Small intestine (tissue), 7 donors: ENCODE data around the gene MDFI. TPM values are rescaled to one million over a fixed set of nuclear protein-coding genes. Genes with fewer than 3 reads are reported as not detected.

Source experiments
- DNase-seq, 2 donors: peaks; one replicate each; pipeline versions ENCODE4 v3.0.0 to v3.0.0-alpha.2; 2013
- FAIRE-seq: peaks from 2 replicates; lab custom pipeline; 2012; peaks lifted over from hg19 to GRCh38; lab: Jason Lieb, UNC
- H3K27ac ChIP-seq, 3 donors: one replicate each; pipeline ENCODE4 v1.5.1; 2013; ENCODE audit warnings: low read length in 2 of 3, mild to moderate bottlenecking in 2 of 3, control low read depth in 1 of 3, inconsistent platforms in 1 of 3, low read depth in 1 of 3, moderate library complexity in 1 of 3
- H3K27me3 ChIP-seq, 3 donors: one replicate each; pipeline ENCODE4 v1.6.1; 2013; ENCODE audit warnings: low read length in 3 of 3, inconsistent platforms in 1 of 3; ENCODE audit not compliant: control insufficient read depth in 3 of 3, insufficient read depth in 3 of 3
- H3K36me3 ChIP-seq, 3 donors: one replicate each; pipeline ENCODE4 v1.6.1; 2013; ENCODE audit warnings: low read length in 3 of 3, inconsistent platforms in 1 of 3, low read depth in 1 of 3, mild to moderate bottlenecking in 1 of 3, moderate library complexity in 1 of 3; ENCODE audit not compliant: control insufficient read depth in 3 of 3, insufficient read depth in 2 of 3
- H3K4me1 ChIP-seq, 3 donors: one replicate each; pipeline ENCODE4 v1.6.1; 2013; ENCODE audit warnings: low read length in 2 of 3, inconsistent platforms in 1 of 3, low read depth in 1 of 3, mild to moderate bottlenecking in 1 of 3, moderate library complexity in 1 of 3; ENCODE audit not compliant: control insufficient read depth in 3 of 3, insufficient read depth in 2 of 3
- H3K4me3 ChIP-seq, 3 donors: one replicate each; pipeline ENCODE4 v1.5.1; 2013; ENCODE audit warnings: low read length in 3 of 3, control low read depth in 1 of 3, inconsistent platforms in 1 of 3, low read depth in 1 of 3, mild to moderate bottlenecking in 1 of 3, moderate library complexity in 1 of 3
- H3K9me3 ChIP-seq, 2 donors: one replicate each; pipeline ENCODE4 v1.6.1; 2013; ENCODE audit warnings: low read depth in 1 of 2, low read length in 1 of 2; ENCODE audit not compliant: control insufficient read depth in 2 of 2, insufficient read depth in 1 of 2
- WGBS, 3 donors: extraction: QIAGEN DNeasy Blood & Tissue Kit; methylation state at CpG; one replicate each; pipeline ENCODE4 v1.1.7; 2013; 5-methylcytosine and 5-hydroxymethylcytosine counted together
- polyA plus RNA-seq, 4 donors: library from polyadenylated mRNA; stranded (reverse) in 3 of 4; unstranded in 1 of 4; fragments of 200-250 nt in 3 of 4; fragments of 120-200 nt in 1 of 4; gene quantifications; one replicate each; pipeline versions ENCODE4 v1.2.1 to v1.2.3, GENCODE V29; 2013
- donor health status: healthy with polysubstance abuse.
- donor health status: control.
- donor health status: control.
- donor health status: Bipolar disorder and iron deficiency.
- donor health status: healthy.

MDFI gene
- polyA plus RNA-seq, 4 donors: 0.81 to 22.9 (median 4.0) TPM

DNA sequence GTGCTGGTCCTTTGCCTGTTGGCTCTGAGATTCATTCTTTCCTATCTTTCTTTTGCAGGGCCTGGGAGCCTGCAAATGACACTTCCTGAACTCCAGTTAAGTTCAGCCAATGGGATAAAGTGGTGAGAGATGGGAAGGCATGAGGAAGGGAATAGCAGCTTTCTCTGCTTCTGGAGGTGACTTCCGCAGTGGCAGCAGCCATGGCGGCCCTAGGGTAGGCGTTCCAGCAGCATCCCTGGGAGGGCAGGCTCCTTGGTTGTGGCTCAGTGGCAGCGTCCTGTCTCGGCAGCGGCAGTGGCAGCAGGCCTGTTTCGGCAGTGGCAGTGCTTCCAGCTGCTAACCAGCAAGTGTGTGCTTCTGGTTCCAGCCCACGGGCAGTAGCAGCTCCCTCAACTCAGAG, 7.3 kb upstream of the MDFI start:
- Histone ChIP-seq H3K4me1 (no peaks in the 10 kb centered on the region), H3K36me3 (no peaks in the 10 kb centered on the region), H3K4me3 (no peak overlapping the region), H3K27me3 (peaks cover 0 to 33% (median 0%) of the 10 kb centered on the region in 3 donors), H3K27ac (no peak overlapping the region), H3K9me3 (no peaks in the 10 kb centered on the region)
- WGBS, 3 donors: 86 to 89% (median 88%) methylated on average over 8 of the region's 8 CpGs
- FAIRE-seq: no peak
- DNase-seq: no peak

DNA sequence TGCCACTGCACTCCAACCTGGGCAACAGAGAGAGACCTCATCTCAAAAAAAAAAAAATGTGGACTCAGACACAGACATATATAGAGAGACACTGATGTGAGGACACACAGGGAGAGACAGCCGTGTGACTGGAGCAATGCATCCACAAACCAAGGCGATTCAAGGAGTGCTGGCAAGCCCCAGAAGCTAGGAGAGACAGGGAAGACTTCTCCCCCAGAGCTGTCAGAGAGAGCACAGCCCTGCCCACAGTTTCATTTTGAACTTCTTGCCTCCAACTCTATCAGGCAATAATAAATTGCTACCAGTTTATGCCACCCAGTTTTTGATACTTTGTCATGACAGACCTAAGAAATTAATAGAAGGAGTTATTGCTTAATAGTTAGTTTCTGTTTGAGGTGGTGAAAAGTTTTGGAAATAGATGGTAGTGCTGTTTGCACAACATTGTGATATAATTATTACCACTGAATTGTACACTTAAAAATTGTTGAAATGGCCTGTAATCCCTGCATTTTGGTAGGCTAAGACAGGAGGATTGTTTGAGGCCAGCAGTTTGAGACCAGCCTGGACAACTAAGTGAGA, 5.1 kb upstream of the MDFI start:
- FAIRE-seq: no peak
- H3K9me3 ChIP-seq: no peaks in the 10 kb centered on the region
- no peak overlapping the region for H3K27ac ChIP-seq
- H3K27me3 ChIP-seq: peaks cover 0 to 53% (median 5%) of the 10 kb centered on the region in 3 donors
- H3K36me3 ChIP-seq: no peaks in the 10 kb centered on the region
- DNase-seq: no peak
- peaks cover 0 to 10% (median 0%) of the 10 kb centered on the region in 3 donors for H3K4me1 ChIP-seq
- no peak overlapping the region for H3K4me3 ChIP-seq
- WGBS, 3 donors: 68 to 74% (median 70%) methylated on average over 2 of the region's 2 CpGs

GRCh38 chr6:41634657-41635056, 3.6 kb upstream of the MDFI start:
- peaks cover 0 to 68% (median 5%) of the 10 kb centered on the region in 3 donors for H3K27me3 ChIP-seq
- FAIRE-seq (no peak), DNase-seq (peak in 1 of 2 donors; percentile 36)
- WGBS, 3 donors: 34 to 67% (median 62%) methylated on average over 4 of the region's 4 CpGs
- H3K4me3 ChIP-seq: no peak overlapping the region
- H3K27ac ChIP-seq: no peak overlapping the region
- H3K36me3 ChIP-seq: no peaks in the 10 kb centered on the region
- no peaks in the 10 kb centered on the region for H3K9me3 ChIP-seq
- H3K4me1 ChIP-seq: peaks cover 0 to 13% (median 0%) of the 10 kb centered on the region in 3 donors

GRCh38 chr6:41635365-41635764, 2.9 kb upstream of the MDFI start:
- peaks cover 0 to 13% (median 0%) of the 10 kb centered on the region in 3 donors for H3K4me1 ChIP-seq
- no peaks in the 10 kb centered on the region for H3K9me3 ChIP-seq
- DNase-seq (no peak), FAIRE-seq (no peak)
- no peak overlapping the region for H3K4me3 ChIP-seq
- H3K36me3 ChIP-seq: peaks cover 0 to 1% (median 0%) of the 10 kb centered on the region in 3 donors
- peaks cover 0 to 75% (median 6%) of the 10 kb centered on the region in 3 donors for H3K27me3 ChIP-seq
- WGBS, 3 donors: 63 to 77% (median 75%) methylated on average over 6 of the region's 6 CpGs
- no peak overlapping the region for H3K27ac ChIP-seq

- 14 to 32% (median 30%) methylated on average over 25 to 31 of the region's 31 CpGs for WGBS, 3 donors
- DNase-seq (peak; percentile 71 to 75), FAIRE-seq (no peak)
- no peak overlapping the region for H3K27ac ChIP-seq
- peaks cover 0 to 13% (median 0%) of the 10 kb centered on the region in 3 donors for H3K4me1 ChIP-seq
- H3K36me3 ChIP-seq: peaks cover 0 to 7% (median 0%) of the 10 kb centered on the region in 3 donors
- H3K4me3 ChIP-seq: peak overlapping the region; percentile 1 to 51 (median 31)
- peaks cover 3 to 72% (median 6%) of the 10 kb centered on the region in 3 donors for H3K27me3 ChIP-seq
- H3K9me3 ChIP-seq: no peaks in the 10 kb centered on the region
Measured at GRCh38 chr6:41636833-41637193, 1.5 kb upstream of the MDFI start.

- H3K27ac ChIP-seq: peak overlapping the region in 1 of 3 donors; percentile 65
- FAIRE-seq (no peak), DNase-seq (peak in 1 of 2 donors; percentile 39)
- peaks cover 0 to 11% (median 0%) of the 10 kb centered on the region in 3 donors for H3K36me3 ChIP-seq
- peaks cover 0 to 17% (median 0%) of the 10 kb centered on the region in 3 donors for H3K4me1 ChIP-seq
- H3K4me3 ChIP-seq: peak overlapping the region; percentile 1 to 51 (median 31)
- H3K9me3 ChIP-seq: no peaks in the 10 kb centered on the region
- peaks cover 3 to 70% (median 6%) of the 10 kb centered on the region in 3 donors for H3K27me3 ChIP-seq
- 4 to 13% (median 9%) methylated on average over 39 to 54 of the region's 54 CpGs for WGBS, 3 donors
Measured at GRCh38 chr6:41637194-41638001, 870 bp upstream of the MDFI start.

DNA sequence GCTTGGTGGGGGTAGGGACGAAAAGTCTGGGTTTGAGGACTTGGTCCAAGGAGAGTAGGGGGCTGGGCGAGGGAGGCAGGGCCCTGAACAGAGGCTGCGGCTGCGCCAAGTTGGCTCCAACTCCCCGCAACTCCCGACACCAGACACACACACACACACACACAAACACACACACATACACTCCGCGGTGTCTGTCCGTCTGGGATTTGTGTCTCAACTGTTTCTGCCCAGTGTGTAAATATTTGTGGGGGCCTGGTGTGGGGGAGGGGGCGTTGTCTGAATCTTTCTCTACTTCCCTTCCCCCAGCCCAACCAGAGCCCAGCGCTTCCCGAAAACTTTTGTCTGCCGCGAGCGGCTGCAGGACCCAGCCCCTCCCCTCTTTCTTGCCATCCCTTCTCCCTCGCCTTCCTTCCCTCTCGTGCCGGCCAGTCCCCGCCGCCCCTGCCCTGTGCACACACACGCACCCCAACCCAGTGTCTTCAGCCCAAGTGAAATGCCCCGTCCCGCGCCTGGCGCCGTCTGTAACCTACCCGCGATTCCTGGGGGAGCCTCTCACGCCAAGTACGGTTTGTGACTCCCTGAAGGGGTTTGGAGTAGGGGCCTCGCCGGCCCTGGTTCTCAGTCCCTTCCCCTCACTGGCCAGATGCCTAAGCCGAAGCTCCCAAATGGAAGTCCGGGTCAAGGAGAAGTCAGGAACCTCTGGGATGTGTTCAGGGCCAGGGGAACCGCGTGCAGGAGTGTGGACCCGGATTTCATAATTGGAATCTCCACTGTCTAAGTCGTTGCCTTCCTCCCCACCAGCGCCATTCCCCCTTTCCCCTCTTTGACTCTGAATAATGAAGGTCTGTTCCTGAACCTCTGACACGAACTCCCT, 904 bp downstream of the MDFI start:
- Histone ChIP-seq H3K4me3 (peak overlapping the region in 1 of 3 donors; percentile 51), H3K4me1 (peaks cover 0 to 19% (median 0%) of the 10 kb centered on the region in 3 donors), H3K36me3 (peaks cover 0 to 11% (median 0%) of the 10 kb centered on the region in 3 donors), H3K27me3 (peaks cover 3 to 68% (median 6%) of the 10 kb centered on the region in 3 donors), H3K9me3 (no peaks in the 10 kb centered on the region), H3K27ac (peak overlapping the region in 2 of 3 donors; percentile 12 to 60)
- DNase-seq: peak in 1 of 2 donors; percentile 56
- FAIRE-seq: no peak
- WGBS, 3 donors: 21 to 26% (median 25%) methylated on average over 38 to 40 of the region's 40 CpGs
